Measurements from ENCODE around the gene PGF. TPM values are rescaled to one million over a fixed set of nuclear protein-coding genes. Genes with fewer than 3 reads are reported as not detected.
A peak's percentile ranks its signal among the peaks of the same experiment; 100 is the strongest.

The PGF gene
- total RNA-seq, 2 donors from 2014 or later, result 5.0 to 7.6 TPM

- no peaks in the 10 kb centered on the region for H3K27me3 ChIP-seq (ENCODE audit: control insufficient read depth, insufficient read depth, low read length, poor library complexity, severe bottlenecking)
- no peak overlapping the region for H3K9ac ChIP-seq (ENCODE audit: extremely low read depth, low read length, poor library complexity, severe bottlenecking)
- no peak for DNase-seq
- H3K4me3 ChIP-seq (ENCODE audit: low read length), result no peak overlapping the region
- H3K36me3 Mint-ChIP-seq (ENCODE audit: low read depth), result peaks cover 63% of the 10 kb centered on the region
- peaks cover 8% of the 10 kb centered on the region for H3K4me1 Mint-ChIP-seq
- H3K9me3 Mint-ChIP-seq, result no peaks in the 10 kb centered on the region
- H3K27ac ChIP-seq (ENCODE audit: low read depth, low read length), result no peak overlapping the region
- no peaks in the 10 kb centered on the region for H3K27me3 Mint-ChIP-seq (ENCODE audit: insufficient read depth)
- TF ChIP-seq CTCF (conservative IDR thresholded peaks at IDR 0.05), result no peak
- WGBS, 2 experiments (ENCODE audit: insufficient coverage in 1 of 2, insufficient read length in 1 of 2), result 82 to 90% methylated on average over 7 to 10 of the region's 10 CpGs
- H3K4me3 Mint-ChIP-seq, result no peak overlapping the region
- no peaks in the 10 kb centered on the region for H3K4me1 ChIP-seq (ENCODE audit: control insufficient read depth, insufficient read depth, low read length)
- H3K9me3 ChIP-seq (ENCODE audit: control insufficient read depth, low read length), result no peaks in the 10 kb centered on the region
- peak overlapping the region; percentile 74 for H3K27ac Mint-ChIP-seq
- peaks cover 75% of the 10 kb centered on the region for H3K36me3 ChIP-seq (ENCODE audit: control insufficient read depth, insufficient read depth, low read length)
Observed at GRCh38 chr14:74902941-74903705, 52.3 kb downstream of the PGF start.

- Histone ChIP-seq H3K4me1 (ENCODE audit: control insufficient read depth, insufficient read depth, low read length) (no peaks in the 10 kb centered on the region), H3K27ac (ENCODE audit: low read depth, low read length) (no peak overlapping the region), H3K4me3 (ENCODE audit: low read length) (no peak overlapping the region), H3K27me3 (ENCODE audit: control insufficient read depth, insufficient read depth, low read length, poor library complexity, severe bottlenecking) (no peaks in the 10 kb centered on the region), H3K9me3 (ENCODE audit: control insufficient read depth, low read length) (no peaks in the 10 kb centered on the region), H3K9ac (ENCODE audit: extremely low read depth, low read length, poor library complexity, severe bottlenecking) (no peak overlapping the region), H3K36me3 (ENCODE audit: control insufficient read depth, insufficient read depth, low read length) (peaks cover 94% of the 10 kb centered on the region)
- Mint-ChIP-seq H3K27me3 (ENCODE audit: insufficient read depth) (no peaks in the 10 kb centered on the region), H3K36me3 (ENCODE audit: low read depth) (peaks cover 97% of the 10 kb centered on the region), H3K9me3 (no peaks in the 10 kb centered on the region), H3K4me3 (no peak overlapping the region), H3K4me1 (peaks cover 8% of the 10 kb centered on the region), H3K27ac (no peak overlapping the region)
- WGBS, 2 experiments (ENCODE audit: insufficient coverage in 1 of 2, insufficient read length in 1 of 2), result 95 to 96% methylated on average over 3 to 5 of the region's 5 CpGs
- no peak for TF ChIP-seq CTCF (conservative IDR thresholded peaks at IDR 0.05)
- DNase-seq, result no peak
Observed at GRCh38 chr14:74898694-74899093, 56.7 kb downstream of the PGF start.

- H3K4me1 Mint-ChIP-seq, result peaks cover 6% of the 10 kb centered on the region
- Histone ChIP-seq H3K36me3 (ENCODE audit: control insufficient read depth, insufficient read depth, low read length) (peaks cover 96% of the 10 kb centered on the region), H3K9me3 (ENCODE audit: control insufficient read depth, low read length) (no peaks in the 10 kb centered on the region), H3K9ac (ENCODE audit: extremely low read depth, low read length, poor library complexity, severe bottlenecking) (no peak overlapping the region), H3K27me3 (ENCODE audit: control insufficient read depth, insufficient read depth, low read length, poor library complexity, severe bottlenecking) (no peaks in the 10 kb centered on the region), H3K4me1 (ENCODE audit: control insufficient read depth, insufficient read depth, low read length) (no peaks in the 10 kb centered on the region), H3K27ac (ENCODE audit: low read depth, low read length) (no peak overlapping the region), H3K4me3 (ENCODE audit: low read length) (no peak overlapping the region)
- DNase-seq, result no peak
- H3K36me3 Mint-ChIP-seq (ENCODE audit: low read depth), result peaks cover 98% of the 10 kb centered on the region
- no peak overlapping the region for H3K27ac Mint-ChIP-seq
- 98% methylated on average over 2 of the region's 2 CpGs; no CpG with 5 or more reads in 1 of the 2 experiments for WGBS, 2 experiments (ENCODE audit: insufficient coverage in 1 of 2, insufficient read length in 1 of 2)
- H3K4me3 Mint-ChIP-seq, result no peak overlapping the region
- H3K9me3 Mint-ChIP-seq, result no peaks in the 10 kb centered on the region
- no peak for TF ChIP-seq CTCF (conservative IDR thresholded peaks at IDR 0.05)
- H3K27me3 Mint-ChIP-seq (ENCODE audit: insufficient read depth), result no peaks in the 10 kb centered on the region
Observed at GRCh38 chr14:74898083-74898482, 57.3 kb downstream of the PGF start.

All from endodermal cell (in vitro differentiated cells).